Activated T-helper 1 cell treated with anti-CD3 and anti-CD28 coated beads, Interleukin-2, amount 50 U/mL, for 16 hours (primary cell): ENCODE results near the gene EXD3.

Source experiments
- DNase-seq, 2 donors: peaks; one replicate each; pipeline ENCODE4 v3.0.0-alpha.2; 2020; ENCODE audit warnings: low read depth in 1 of 2, low spot score in 1 of 2

The EXD3 gene

GRCh38 chr9:137276473-137277328, 146.3 kb downstream of the EXD3 start:
- DNase-seq, result no peak

DNA sequence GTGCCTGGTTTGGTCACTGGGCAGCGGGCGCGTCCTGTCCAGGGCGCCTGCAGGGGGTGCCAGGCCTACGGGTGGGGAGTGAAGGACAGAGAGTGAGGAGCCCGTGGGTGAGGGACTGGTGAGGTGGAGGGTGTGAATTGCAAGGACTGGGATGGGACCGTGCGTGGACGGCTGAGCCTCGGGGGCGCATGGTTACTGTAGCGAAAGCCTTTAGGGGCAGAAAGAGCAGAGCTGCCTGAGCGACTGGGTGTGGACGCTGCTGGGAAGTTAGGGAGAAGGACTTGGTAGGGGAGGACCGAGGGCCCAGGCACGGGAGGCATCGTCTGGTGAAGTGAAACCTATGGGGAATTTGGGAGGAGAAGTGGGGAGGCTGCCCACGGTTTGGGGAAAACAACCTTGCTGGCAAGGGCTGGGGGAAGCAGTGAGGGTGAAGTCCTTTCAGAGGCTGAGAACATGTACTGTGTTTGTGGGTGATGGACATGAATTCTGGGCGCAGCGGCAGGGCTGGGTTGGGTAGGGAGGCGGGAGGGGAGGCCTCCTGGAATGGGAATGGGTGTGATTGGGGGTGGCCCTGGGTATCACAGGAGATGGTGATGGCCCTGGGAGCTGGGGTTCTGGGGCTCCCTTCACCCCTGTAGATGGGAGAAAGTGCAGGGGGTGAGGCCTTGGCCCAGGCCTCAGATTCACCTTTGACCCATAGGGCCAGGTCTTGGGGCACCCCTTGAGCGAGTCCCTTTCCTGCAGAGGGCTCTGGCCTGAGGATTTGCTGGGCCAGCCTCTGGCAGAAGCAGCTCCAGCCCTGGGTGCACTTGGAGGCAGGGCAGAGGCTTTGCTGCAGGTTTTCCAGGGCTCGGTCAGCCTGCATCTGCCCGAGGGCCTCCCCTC, 147.1 kb downstream of the EXD3 start:
- DNase-seq, result no peak

GRCh38 chr9:137275203-137275587, 147.8 kb downstream of the EXD3 start:
- no peak for DNase-seq

GRCh38 chr9:137273611-137274320, 149.2 kb downstream of the EXD3 start:
- no peak for DNase-seq

DNA sequence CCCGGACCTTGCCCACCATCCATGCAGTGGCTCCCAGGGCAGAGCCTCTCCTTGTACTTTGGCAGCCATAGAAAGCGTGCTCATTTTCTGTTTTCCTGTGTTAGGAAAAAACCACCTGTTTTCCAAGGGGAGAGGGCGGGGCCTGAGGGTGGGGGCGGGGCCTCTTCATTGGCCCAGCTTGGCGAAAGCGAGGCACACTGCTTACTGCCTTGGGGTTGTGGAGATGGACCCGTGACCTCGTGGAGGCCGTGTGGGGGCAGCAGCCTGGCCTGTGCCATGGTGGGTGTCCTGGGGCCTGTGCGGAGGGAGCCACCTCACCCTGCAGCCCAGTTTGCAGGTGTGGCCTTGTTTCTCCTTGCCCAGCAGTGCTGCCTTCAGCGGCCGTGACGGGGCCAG, 149.9 kb downstream of the EXD3 start:
- no peak for DNase-seq

- DNase-seq, result no peak
Measured at GRCh38 chr9:137272241-137273094, 150.5 kb downstream of the EXD3 start.

DNA sequence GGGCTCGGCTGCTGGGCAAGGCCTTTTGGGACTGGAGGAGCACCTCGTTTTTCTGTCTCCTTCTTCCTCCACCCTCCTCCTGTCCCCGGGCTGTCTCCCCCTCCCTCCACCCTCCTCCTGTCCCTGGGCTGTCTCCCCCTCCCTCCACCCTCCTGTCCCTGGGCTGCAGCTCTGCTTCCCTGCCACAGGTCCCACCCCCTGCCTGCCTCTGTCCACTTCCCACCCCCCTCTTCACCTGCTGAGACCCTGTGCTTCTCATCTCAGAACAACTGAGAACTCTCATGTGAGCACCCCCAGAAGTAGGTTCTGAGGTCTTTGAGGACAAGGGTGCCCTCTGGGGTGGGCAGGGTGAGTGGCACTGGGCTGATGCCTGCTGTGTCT, 151.3 kb downstream of the EXD3 start:
- DNase-seq, result no peak

GRCh38 chr9:137270929-137271695, 151.8 kb downstream of the EXD3 start:
- DNase-seq, result no peak

DNA sequence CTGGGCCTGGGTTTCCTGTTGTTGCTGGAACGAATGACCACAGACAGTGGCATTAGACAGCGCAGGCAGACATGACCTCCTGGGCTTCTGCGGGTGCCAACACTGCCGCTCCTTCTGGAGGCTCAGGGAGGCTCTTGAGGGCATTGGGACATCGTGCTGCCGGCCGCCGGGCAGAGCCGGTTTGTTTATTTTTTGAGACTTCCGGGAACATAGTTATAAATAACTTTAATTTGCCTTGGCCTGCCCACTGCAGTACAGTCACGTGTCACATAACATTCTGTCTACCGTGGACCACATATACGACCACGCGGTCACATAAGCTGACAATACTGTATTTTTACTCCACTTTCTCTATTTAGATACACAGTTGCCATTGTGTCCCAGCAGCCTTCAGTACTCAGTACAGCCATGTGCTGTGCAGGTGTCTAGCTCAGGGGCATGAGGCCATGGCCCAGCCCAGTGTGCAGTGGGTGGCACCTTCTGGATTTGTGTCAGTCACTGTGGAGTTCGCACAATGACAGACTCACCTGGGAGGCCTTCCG, 153.7 kb downstream of the EXD3 start:
- DNase-seq, result no peak

DNA sequence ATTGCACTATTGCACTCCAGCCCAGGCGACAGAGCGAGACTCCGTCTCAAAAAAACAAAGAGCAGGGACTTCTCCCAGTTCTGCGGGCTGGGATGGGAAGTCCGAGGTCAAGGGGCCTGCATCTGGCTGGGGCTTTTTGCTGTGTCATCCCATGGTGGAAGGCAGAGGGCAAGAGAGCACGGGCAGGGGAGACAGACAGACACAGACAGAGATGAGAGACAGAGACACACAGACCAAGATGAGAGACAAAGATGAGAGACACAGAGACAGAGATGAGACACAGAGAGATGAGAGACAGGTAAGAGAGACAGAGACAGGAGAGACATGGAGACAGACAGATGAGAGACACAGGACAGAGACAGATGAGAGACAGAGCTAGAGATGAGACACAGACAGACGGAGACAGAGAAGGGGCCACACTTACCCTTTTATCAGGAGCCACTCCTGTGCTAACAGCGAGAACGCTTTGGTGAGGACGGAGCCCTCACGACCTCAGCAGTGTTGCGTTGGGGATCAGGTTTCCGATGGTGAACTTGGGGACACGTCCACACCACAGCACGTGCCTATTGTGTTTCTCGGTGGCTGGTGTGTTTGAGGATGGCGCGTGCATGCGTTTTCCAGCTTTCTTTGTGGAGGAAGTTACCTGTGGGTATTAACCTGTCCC, 154.3 kb downstream of the EXD3 start:
- DNase-seq, result no peak

DNA sequence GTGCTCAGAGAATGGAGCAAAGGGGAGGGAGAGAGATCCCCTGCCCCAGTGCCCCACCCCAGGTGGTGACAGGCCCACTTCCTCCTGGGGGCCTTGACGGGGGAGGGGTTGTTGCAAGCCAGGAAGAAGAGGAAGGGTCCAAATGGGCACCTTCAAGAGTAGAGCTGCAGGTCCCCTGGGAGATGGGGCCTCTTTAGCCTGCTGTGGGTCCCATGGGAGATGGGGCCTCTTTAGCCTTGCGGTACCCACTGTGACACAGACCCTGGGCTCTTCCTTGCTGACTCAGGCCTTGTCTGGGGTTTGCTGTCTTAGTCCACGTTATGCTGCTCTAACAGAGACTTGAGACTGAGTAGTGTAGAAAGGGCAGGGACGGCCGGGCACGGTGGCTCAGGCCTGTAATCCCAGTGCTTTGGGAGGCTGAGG, 155.0 kb downstream of the EXD3 start:
- DNase-seq, result no peak

DNA sequence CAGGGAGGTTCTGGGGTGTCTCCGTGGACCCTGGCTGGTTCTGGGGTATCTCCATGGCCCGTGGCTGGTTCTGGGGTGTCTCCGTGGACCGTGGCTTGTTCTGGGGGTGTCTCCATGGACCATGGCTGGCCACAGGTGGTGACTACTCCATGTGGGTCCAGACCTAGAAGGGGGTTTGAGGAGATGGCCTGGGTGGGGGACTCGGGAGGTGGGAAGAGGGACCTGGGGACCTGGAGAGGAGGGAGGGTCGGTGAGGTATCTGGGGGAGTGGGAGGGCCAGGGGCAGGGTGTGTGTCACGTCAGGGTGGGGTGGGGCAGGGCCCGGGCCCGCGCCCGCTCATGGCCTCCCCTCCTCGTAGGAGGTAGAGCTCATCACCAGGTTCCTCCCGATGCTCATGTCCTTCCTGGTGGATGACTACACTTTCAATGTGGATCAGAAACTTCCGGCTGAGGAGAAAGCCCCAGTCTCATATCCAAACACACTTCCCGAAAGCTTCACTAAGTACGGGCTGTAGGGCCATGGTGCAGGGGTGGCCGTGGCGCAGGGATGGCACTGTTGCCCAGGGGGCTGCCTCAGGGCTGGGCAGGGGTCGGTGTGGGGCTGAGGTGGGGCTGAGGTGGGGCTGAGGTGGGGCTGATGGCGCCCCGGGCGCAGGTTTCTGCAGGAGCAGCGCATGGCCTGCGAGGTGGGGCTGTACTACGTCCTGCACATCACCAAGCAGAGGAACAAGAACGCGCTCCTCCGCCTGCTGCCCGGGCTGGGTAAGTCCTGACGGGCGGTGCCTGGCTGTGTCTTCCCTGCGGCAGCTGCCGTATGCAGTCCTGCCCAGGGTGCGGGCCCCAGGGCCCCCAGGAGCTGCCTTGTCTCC, 156.1 kb downstream of the EXD3 start:
- no peak for DNase-seq

DNA sequence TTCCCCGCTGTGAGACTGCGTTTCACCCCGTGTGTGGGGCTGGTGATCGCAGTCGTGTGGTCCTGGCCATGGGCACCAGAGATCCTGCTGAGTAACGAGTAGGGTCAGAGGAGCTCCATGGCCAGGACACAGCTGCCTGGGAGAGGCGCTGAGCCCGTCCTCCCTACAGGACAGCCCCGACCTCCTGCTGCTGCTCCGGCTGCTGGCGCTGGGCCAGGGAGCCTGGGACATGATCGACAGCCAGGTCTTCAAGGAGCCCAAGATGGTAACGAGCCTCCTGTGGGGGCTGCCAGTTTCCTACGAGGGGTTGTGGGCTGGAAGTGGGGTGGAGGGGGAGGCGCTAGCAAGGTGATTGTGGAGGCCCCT, 156.8 kb downstream of the EXD3 start:
- no peak for DNase-seq

GRCh38 chr9:137265496-137266161, 157.3 kb downstream of the EXD3 start:
- DNase-seq, result no peak

GRCh38 chr9:137264067-137264466, 158.9 kb downstream of the EXD3 start:
- no peak for DNase-seq

- DNase-seq, result no peak
Measured at GRCh38 chr9:137263506-137263905, 159.5 kb downstream of the EXD3 start.

- DNase-seq, result no peak
Measured at GRCh38 chr9:137262909-137263285, 160.1 kb downstream of the EXD3 start.
